Uterus (tissue), 4 donors: Measurements from ENCODE around the gene TJP2. TPM values are rescaled to one million over a fixed set of nuclear protein-coding genes. Genes with fewer than 3 reads are reported as not detected.

Experiments used
- DNase-seq, 2 donors: peaks; one replicate each; pipeline ENCODE4 v3.0.0-alpha.2; 2019 to 2020
- H3K27ac ChIP-seq, 2 donors: fragments of 200-600 bp; sonication (generic); 1 replicate in 1 of 2; 2 replicates in 1 of 2; pipeline ENCODE4 v1.5.1; 2016 to 2018
- H3K27me3 ChIP-seq, 2 donors: fragments of 200-600 bp; sonication (generic); one replicate each; pipeline ENCODE4 v1.5.1; 2018 to 2019; ENCODE audit warnings: control low read depth in 1 of 2
- H3K36me3 ChIP-seq, 2 donors: fragments of 200-600 bp; sonication (generic); one replicate each; pipeline ENCODE4 v1.5.1; 2019; ENCODE audit warnings: control low read depth in 1 of 2
- H3K4me1 ChIP-seq, 2 donors: fragments of 200-600 bp; sonication (generic); one replicate each; pipeline ENCODE4 v1.5.1; 2018 to 2019; ENCODE audit warnings: control low read depth in 1 of 2
- H3K4me3 ChIP-seq, 2 donors: fragments of 200-600 bp; sonication (generic); 1 replicate in 1 of 2; 2 replicates in 1 of 2; pipeline ENCODE4 v1.5.1; 2018 to 2019; ENCODE audit warnings: mild to moderate bottlenecking in 1 of 2
- H3K9me3 ChIP-seq, 2 donors: fragments of 200-600 bp; sonication (generic); one replicate each; pipeline ENCODE4 v1.5.1; 2019; ENCODE audit warnings: control low read depth in 1 of 2
- CTCF ChIP-seq, 4 experiments: fragments of 200-600 bp in 2 of 4; fragments of 450-650 bp in 2 of 4; sonication (generic) in 2 of 4; IDR thresholded peaks; one replicate each; pipeline ENCODE4 v1.5.1; 2016 to 2019; ENCODE audit warnings: antibody characterized with exemption in 4 of 4, mild to moderate bottlenecking in 2 of 4, moderate library complexity in 1 of 4
- POLR2A ChIP-seq, 2 donors: fragments of 450-650 bp; IDR thresholded peaks; one replicate each; pipeline ENCODE4 v1.6.1; 2016; ENCODE audit warnings: antibody characterized with exemption in 2 of 2, mild to moderate bottlenecking in 1 of 2, moderate library complexity in 1 of 2
- intact Hi-C: fragments of 100-400 bp; cut with DNase I; formaldehyde crosslinking; loops from one replicate; pipeline ENCODE4 v1.15.1; 2023; ENCODE audit warnings: low total_unique reads
- total RNA-seq, 4 donors: library from RNA; depleted of rRNA in 3 of 4; stranded (reverse); fragments of >200 nt in 3 of 4; gene quantifications; one replicate each; pipeline versions ENCODE4 v1.1.0 to v1.2.4, GENCODE V29; 2014 to 2023
- donor health status: DM: yes; HTN: yes; CAD: no.

Gene TJP2
- total RNA-seq, 4 donors from 2014 or later = 38.6 to 110 (median 44.7) TPM

- intact Hi-C loops = no loop called here
- peak overlapping the region; percentile 48 to 57 for H3K4me3 ChIP-seq
- no peaks in the 10 kb centered on the region for H3K36me3 ChIP-seq
- H3K27me3 ChIP-seq = no peaks in the 10 kb centered on the region
- DNase-seq = peak; percentile 71 to 74
- H3K27ac ChIP-seq = peak overlapping the region; percentile 78 to 81
- H3K4me1 ChIP-seq = peaks cover 0 to 6% of the 10 kb centered on the region in 2 donors
- TF ChIP-seq CTCF (IDR thresholded peaks at IDR 0.05) (no peak), POLR2A (IDR thresholded peaks at IDR 0.05) (no peak)
- no peaks in the 10 kb centered on the region for H3K9me3 ChIP-seq
Measured at GRCh38 chr9:69174616-69175463, 763 bp downstream of the TJP2 start.

- intact Hi-C loops = no loop called here
- peak overlapping the region; percentile 48 to 57 for H3K4me3 ChIP-seq
- peak overlapping the region; percentile 78 to 81 for H3K27ac ChIP-seq
- H3K27me3 ChIP-seq = no peaks in the 10 kb centered on the region
- TF ChIP-seq CTCF (IDR thresholded peaks at IDR 0.05) (no peak), POLR2A (IDR thresholded peaks at IDR 0.05) (no peak)
- H3K9me3 ChIP-seq = no peaks in the 10 kb centered on the region
- no peak for DNase-seq
- peaks cover 0 to 6% of the 10 kb centered on the region in 2 donors for H3K4me1 ChIP-seq
- H3K36me3 ChIP-seq = no peaks in the 10 kb centered on the region
Measured at GRCh38 chr9:69175486-69175885, 1.4 kb downstream of the TJP2 start.

- Histone ChIP-seq H3K27ac (no peak overlapping the region), H3K27me3 (no peaks in the 10 kb centered on the region), H3K36me3 (no peaks in the 10 kb centered on the region), H3K4me1 (peaks cover 0 to 6% of the 10 kb centered on the region in 2 donors), H3K4me3 (no peak overlapping the region), H3K9me3 (no peaks in the 10 kb centered on the region)
- TF ChIP-seq CTCF (IDR thresholded peaks at IDR 0.05) (no peak), POLR2A (IDR thresholded peaks at IDR 0.05) (no peak)
- DNase-seq = no peak
- intact Hi-C loops = no loop called here
Measured at GRCh38 chr9:69176471-69177171, 2.5 kb downstream of the TJP2 start.

GRCh38 chr9:69178583-69179011, 4.5 kb downstream of the TJP2 start:
- intact Hi-C loops = no loop called here
- Histone ChIP-seq H3K9me3 (no peaks in the 10 kb centered on the region), H3K36me3 (no peaks in the 10 kb centered on the region), H3K27me3 (no peaks in the 10 kb centered on the region), H3K4me1 (peaks cover 0 to under 1% of the 10 kb centered on the region in 2 donors), H3K4me3 (no peak overlapping the region), H3K27ac (no peak overlapping the region)
- TF ChIP-seq CTCF (IDR thresholded peaks at IDR 0.05) = no peak
- no peak for TF ChIP-seq POLR2A (IDR thresholded peaks at IDR 0.05)
- DNase-seq = no peak

GRCh38 chr9:69179037-69179436, 5.0 kb downstream of the TJP2 start:
- no peaks in the 10 kb centered on the region for H3K36me3 ChIP-seq
- H3K4me1 ChIP-seq = no peaks in the 10 kb centered on the region
- intact Hi-C loops = no loop called here
- TF ChIP-seq CTCF (IDR thresholded peaks at IDR 0.05) (no peak), POLR2A (IDR thresholded peaks at IDR 0.05) (no peak)
- no peaks in the 10 kb centered on the region for H3K9me3 ChIP-seq
- H3K27me3 ChIP-seq = no peaks in the 10 kb centered on the region
- H3K27ac ChIP-seq = no peak overlapping the region
- no peak overlapping the region for H3K4me3 ChIP-seq
- no peak for DNase-seq
